ENCODE measurements around the gene LILRB5.
"Not testable (repeated sequence)": the region's sequence is repeated elsewhere in the genome, so short reads cannot be mapped to it uniquely, and the experiment has no call there.

Gene LILRB5

GRCh38 chr19:54275951-54276350 lies 18.9 kb upstream of the LILRB5 start:
- DNase-seq (ENCODE audit: low spot score): no peak

GRCh38 chr19:54274516-54274915 lies 17.4 kb upstream of the LILRB5 start:
- DNase-seq (ENCODE audit: low spot score): not testable (repeated sequence)

DNA sequence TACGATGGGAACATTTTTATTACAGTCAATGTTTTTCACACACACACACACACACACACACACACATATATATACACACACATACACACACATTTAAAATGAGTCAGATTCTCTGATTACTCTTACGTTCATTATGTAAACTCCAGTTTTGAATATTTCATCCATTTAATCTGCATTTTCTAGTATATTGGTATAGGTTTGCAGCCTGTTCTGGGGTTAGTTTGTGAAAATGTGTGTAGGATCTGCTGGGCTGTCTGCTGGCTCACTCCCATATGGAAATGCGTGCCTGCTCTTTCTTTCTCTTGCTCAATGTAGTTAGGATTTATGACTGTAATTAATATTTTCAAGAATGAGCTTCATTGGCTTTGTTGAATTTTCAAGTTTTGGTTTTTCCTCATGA lies 16.7 kb upstream of the LILRB5 start:
- DNase-seq (ENCODE audit: low spot score): no peak

DNA sequence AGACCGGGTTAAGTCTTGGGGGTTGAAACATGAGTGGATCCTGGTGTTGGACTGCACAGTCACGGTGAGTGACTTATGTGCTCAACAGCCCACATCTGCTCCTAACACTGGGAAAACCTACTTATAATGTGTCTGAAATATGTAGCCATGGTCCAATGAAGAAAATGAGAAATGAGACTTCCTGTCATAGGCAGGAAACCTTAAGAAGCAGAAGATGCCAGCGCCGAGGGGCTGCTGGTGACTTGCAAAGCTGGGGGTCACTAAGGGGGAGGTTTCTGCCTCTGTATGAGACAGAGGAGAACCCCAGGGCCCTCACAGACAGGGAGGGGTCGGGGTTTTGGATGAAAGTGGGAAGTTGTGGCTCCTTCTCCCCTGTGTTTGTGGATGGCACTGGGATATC lies 15.1 kb upstream of the LILRB5 start:
- not testable (repeated sequence) for DNase-seq (ENCODE audit: low spot score)

DNA sequence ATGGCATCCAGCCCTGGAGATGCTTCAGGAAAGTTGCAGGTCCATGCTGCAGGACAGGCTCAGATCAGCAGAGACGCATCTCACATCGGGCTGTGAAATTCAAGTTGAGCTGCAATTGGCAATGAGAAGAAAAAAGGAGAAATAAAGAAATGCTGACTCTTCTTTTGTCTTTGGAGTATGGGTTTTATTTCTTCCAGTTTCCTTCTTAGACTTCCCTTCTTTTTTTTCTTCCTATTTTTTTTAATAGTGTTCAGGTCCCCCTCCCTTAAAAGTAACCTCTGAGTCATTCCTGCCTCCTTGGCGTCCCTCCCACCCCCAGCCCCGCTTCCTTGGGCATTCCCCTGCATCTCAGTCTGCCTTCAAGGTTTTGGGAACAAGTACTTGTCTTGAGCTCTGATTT lies 14.5 kb upstream of the LILRB5 start:
- DNase-seq (ENCODE audit: low spot score): not testable (repeated sequence)

GRCh38 chr19:54271106-54271505 lies 14.0 kb upstream of the LILRB5 start:
- DNase-seq (ENCODE audit: low spot score): no peak

DNA sequence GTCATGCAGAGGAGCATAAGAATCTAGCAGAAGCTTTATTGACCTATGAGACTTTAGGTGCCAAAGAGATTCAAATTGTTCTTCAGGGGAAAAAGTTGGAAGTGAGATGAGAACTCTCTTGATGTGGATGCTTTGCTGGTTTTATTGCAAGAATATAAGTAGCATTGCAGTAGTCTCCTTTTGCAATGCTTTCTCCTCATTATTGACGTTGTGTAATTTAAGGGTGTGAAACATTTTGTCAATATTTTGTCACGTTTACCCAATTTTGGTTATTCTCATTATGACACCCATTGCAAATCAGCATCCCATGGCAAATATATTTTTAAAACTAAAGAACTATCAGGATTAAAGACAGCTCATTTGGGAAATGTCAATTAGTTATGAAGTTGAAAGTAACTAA lies 11.9 kb upstream of the LILRB5 start:
- no peak for DNase-seq (ENCODE audit: low spot score)

GRCh38 chr19:54266133-54266532 lies 9.1 kb upstream of the LILRB5 start:
- peak; percentile 50 for DNase-seq (ENCODE audit: low spot score)

DNA sequence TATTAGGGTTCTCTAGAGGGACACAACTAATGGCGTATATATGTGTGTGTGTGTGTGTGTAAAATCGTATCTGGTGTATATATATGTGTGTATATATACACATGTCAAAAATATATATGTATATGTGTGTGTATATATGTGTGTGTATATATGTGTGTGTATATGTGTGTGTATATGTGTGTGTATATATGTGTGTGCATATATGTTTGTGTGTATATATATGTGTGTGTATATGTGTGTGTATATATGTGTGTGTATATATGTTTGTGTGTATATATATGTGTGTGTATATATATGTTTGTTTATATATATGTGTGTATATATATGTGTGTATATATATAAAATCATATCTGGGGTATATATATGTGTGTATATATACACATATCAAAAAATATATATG lies 5.4 kb upstream of the LILRB5 start:
- DNase-seq (ENCODE audit: low spot score): no peak

GRCh38 chr19:54262066-54262465 lies 5.0 kb upstream of the LILRB5 start:
- DNase-seq (ENCODE audit: low spot score): no peak

- no peak for DNase-seq (ENCODE audit: low spot score)
These were observed 590 bp downstream of the LILRB5 start for GRCh38 chr19:54256250-54257115.

DNA sequence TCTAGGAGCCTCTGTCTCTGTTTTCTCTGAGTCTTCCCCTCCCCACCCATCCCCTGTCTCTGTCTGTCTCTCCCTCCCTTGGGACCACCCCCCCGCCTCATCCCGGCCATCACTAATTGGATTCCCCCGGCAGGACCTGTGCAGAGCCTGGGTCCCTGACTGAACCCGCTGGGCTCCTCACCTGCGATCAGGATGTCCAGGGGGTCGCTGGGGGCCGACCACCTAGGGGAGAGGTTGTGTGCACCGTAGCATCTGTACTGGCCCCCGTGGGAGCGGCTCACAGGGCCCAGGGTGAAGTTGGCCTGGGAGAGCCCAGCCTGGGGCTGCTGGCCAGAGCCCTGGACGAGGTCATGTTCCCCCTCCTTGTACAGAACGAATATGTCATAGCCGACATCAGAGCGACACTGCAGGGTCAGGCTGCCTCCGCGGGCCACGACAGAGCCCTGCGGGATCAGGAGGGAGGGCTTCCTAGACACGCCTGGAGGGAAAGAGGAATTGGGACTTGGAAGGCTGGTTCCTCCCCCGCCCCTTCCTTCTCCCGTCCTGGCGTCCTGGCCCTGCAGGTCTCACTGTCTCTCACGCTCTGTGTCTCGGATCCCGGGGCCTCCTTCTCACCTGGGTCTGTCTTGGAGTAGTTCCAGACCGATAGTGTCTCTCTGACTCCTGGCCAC lies 1.8 kb downstream of the LILRB5 start:
- DNase-seq (ENCODE audit: low spot score): no peak

GRCh38 chr19:54254195-54254906 lies 2.7 kb downstream of the LILRB5 start:
- no peak for DNase-seq (ENCODE audit: low spot score)

- no peak for DNase-seq (ENCODE audit: low spot score)
These were observed 3.5 kb downstream of the LILRB5 start for GRCh38 chr19:54253331-54254194.

DNA sequence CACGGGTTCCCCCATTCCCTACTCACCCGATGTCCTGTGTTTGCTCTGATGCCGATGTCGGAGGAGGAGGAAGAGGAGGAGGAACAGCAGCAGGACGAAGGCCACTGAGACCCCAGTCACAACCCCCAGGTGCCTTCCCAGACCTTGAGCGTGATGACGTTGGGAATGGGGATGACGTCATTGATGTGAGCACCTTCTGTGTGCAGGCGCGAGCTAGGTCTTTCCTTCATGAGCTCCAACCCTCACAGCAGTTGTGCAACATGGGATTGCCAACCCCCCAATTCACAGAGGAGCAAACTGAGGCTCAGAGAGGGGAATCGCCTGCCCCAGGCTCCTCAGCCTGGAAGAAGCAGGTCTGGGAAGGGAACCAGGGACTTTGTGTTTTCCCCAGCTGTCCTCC lies 4.2 kb downstream of the LILRB5 start:
- no peak for DNase-seq (ENCODE audit: low spot score)

GRCh38 chr19:54252243-54252642 lies 4.8 kb downstream of the LILRB5 start:
- DNase-seq (ENCODE audit: low spot score): no peak

GRCh38 chr19:54248016-54248601 lies 9.0 kb downstream of the LILRB5 start:
- DNase-seq (ENCODE audit: low spot score): no peak

DNA sequence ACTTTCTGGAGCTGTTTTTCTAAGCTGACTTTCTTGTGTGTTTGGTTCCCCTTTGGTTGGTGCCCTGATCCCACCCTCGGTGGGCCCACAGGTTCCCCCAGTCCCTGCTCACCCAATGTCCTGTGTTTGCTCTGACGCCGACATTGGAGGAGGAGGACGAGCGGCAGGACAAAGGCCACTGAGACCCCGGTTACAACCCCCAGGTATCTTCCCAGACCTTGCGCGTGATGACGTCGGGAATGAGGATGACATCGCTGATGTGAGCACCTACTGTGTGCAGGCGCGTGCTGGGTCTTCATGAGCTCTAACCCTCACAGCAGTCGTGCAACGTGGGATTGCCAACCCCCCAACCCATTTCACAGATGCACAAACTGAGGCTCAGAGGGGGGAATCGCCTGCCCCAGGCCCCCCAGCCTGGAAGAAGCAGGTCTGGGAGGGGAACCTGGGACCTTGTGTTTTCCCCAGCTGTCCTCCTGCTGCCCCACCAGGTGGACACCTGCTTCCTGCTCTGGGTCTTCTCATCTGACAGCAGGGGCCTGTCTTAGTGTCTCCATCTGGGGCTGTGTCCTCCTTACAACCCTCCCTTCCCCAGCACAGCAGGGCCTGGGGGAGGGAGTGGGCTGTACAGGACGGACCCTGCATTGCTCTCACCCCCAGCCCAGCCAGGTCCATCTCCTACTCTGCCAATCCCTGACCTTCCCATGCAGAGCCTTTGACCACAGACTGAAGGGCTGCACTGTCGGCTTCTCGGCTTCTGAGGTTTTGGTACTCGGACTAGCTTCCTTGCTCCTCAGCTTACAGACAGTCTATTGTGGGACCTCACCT lies 9.8 kb downstream of the LILRB5 start:
- no peak for DNase-seq (ENCODE audit: low spot score)

GRCh38 chr19:54245936-54246335 lies 11.1 kb downstream of the LILRB5 start:
- no peak for DNase-seq (ENCODE audit: low spot score)

DNA sequence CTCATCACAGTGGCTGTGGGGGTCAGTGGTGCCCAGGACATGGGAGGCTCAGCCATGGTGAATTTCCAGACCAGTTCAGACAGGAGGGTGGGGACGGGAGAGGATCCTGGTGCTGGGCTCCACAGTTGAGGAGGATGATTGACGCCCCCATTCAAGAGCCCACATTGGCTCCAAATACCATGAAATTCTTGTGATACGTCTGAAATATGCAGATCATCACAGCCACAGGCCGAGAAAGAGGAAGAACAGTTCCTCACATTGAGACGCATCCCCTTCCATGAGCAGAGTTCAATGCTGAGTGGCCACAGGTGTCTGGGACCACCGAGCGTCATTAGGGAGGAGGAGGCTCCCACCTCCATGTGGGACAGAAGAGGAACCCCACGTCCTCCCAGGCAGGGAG lies 13.3 kb downstream of the LILRB5 start:
- not testable (repeated sequence) for DNase-seq (ENCODE audit: low spot score)

DNA sequence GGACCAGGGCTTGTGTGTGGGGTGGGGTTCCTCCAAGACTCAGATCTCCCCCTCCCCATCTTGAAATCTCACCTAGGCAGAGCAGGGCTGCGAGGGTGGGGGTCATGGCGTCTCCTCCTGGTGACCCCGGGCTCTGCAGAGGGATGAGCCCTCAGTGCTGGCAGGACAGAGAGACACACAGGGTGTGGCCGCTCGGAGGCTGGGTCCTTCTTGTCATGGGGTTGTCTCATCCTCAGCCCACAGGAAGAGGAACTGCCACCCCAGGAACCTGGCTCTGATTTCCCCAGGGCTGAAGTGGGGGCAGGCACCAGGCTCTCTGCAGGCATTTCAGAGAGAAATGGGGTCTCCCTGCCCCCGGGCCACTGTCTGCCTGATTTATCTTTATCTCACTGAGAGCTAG lies 14.4 kb downstream of the LILRB5 start, which contains the start of gene LILRA6:
LILRA6 (minus strand) TSS at position 145 of the 400 bp plus-strand sequence.
- not testable (repeated sequence) for DNase-seq (ENCODE audit: low spot score)
